ENCODE measurements around the gene NKX1-1.

NKX1-1 gene

DNA sequence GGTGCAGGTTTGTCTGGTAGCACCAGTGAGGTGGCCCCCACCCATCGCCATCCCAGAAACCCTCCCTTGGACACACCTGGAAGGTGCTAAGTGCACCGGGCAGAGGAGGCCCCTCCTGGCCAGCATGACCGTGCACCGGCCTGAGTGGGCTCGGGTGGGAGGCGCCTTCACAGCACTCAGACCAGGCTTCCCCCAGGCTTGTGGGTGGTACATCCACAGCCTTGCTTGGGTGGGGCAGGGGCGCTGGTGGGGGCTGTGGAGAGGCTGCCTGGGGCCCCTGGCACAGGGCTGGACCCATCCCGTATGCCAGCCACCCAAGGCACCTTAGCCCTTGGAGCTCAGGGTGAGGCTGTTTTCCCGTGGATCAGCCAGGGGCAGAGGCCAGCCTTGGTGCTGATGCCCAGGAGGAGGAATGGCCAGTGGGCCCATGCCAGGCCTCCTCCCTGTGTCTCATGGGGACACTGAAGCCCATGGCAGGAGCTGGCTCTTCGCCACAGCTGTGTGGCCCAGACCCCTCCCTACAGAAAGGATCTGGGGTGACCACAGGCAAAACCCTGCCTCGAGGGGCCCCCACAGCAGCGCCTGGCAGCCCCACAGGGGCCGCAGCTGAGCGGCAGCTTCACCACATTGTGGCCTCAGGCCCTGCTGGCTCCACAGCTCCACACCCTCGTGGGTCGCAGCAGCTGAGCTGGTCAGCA, 21.4 kb downstream of the NKX1-1 start:
- H3K79me2 ChIP-seq (ENCODE audit: control insufficient read depth, low read length), result no peaks in the 10 kb centered on the region
- peaks cover 3% of the 10 kb centered on the region; the same call in 1 of the 2 replicates for H3K36me3 ChIP-seq (ENCODE audit: control insufficient read depth, low read length)
- H3K27ac ChIP-seq (ENCODE audit: low read depth, low read length), result no peak overlapping the region
- no peaks in the 10 kb centered on the region for H3K27me3 ChIP-seq (ENCODE audit: control insufficient read depth, low read length)
- H3K4me1 ChIP-seq (ENCODE audit: control insufficient read depth, low read length), result no peaks in the 10 kb centered on the region
- no peak for TF ChIP-seq EZH2phosphoT487 (IDR thresholded peaks at IDR 0.05; ENCODE audit: borderline replicate concordance, low read length)
- TF ChIP-seq, protein P1, sequence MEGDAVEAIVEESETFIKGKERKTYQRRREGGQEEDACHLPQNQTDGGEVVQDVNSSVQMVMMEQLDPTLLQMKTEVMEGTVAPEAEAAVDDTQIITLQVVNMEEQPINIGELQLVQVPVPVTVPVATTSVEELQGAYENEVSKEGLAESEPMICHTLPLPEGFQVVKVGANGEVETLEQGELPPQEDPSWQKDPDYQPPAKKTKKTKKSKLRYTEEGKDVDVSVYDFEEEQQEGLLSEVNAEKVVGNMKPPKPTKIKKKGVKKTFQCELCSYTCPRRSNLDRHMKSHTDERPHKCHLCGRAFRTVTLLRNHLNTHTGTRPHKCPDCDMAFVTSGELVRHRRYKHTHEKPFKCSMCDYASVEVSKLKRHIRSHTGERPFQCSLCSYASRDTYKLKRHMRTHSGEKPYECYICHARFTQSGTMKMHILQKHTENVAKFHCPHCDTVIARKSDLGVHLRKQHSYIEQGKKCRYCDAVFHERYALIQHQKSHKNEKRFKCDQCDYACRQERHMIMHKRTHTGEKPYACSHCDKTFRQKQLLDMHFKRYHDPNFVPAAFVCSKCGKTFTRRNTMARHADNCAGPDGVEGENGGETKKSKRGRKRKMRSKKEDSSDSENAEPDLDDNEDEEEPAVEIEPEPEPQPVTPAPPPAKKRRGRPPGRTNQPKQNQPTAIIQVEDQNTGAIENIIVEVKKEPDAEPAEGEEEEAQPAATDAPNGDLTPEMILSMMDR (IDR thresholded peaks at IDR 0.05; ENCODE audit: low read depth, low read length, poor library complexity, severe bottlenecking), result no peak
- no peaks in the 10 kb centered on the region for H4K20me1 ChIP-seq (ENCODE audit: control insufficient read depth, insufficient read depth, low read depth, low read length)
- no peaks in the 10 kb centered on the region for H3F3A ChIP-seq (ENCODE audit: control insufficient read depth, insufficient read depth)
- H3K9me3 ChIP-seq (ENCODE audit: control insufficient read depth, insufficient read depth, low read length), result peaks cover 7% of the 10 kb centered on the region; the same call in 1 of the 2 replicates
- H3K4me2 ChIP-seq (ENCODE audit: low read length), result no peak overlapping the region
- H3K9me2 ChIP-seq (replicated peaks; ENCODE audit: control insufficient read depth, low read length), result no peaks in the 10 kb centered on the region
- no peak overlapping the region for H3K4me3 ChIP-seq (ENCODE audit: low read length)

DNA sequence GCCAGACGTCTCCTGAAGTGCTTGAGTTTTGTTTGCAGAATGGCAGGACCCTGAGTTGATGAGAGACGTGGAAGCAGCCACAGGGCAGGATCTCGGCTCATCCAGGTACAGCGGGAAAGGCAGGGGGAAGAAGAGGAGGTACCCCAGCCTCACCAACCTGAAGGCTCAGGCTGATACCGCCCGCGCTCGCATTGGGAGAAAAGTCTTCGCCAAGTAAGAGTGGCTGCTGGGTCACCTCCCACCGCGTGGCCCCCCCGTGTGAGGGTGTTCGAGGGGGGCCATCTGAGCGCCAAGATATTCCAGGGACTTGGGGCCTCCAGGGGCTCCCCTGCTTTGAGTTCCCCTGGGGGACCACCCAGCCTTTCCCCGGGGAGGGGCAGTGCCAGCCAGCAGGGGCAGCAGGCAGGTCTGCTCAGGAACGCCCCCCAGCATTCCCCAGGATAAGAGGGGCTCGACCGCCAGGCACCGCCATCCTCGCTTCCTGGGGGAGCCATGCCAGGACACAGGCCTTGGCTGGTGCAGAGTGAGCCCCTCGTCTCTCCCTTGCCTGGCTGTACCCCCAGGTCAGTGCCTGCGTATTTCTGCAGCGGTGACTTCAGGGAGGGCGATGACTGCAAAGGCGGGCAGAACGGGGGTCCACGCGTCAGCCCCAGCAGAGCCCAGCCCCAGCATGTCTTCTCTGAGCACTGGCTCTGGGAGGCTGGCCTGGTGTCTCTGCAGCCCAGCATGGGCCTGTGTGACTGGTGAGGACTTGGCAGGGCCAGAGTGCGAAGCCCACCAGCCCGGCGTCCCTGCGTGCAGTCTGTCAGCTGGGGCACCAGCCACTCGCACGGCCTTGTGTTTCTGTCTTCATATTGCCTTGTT, 22.3 kb downstream of the NKX1-1 start:
- Histone ChIP-seq H3K4me2 (ENCODE audit: low read length) (no peak overlapping the region), H3K36me3 (ENCODE audit: control insufficient read depth, low read length) (peaks cover 3% of the 10 kb centered on the region; the same call in 1 of the 2 replicates), H3K79me2 (ENCODE audit: control insufficient read depth, low read length) (no peaks in the 10 kb centered on the region), H3K27ac (ENCODE audit: low read depth, low read length) (no peak overlapping the region), H3K27me3 (ENCODE audit: control insufficient read depth, low read length) (no peaks in the 10 kb centered on the region), H3K9me2 (replicated peaks; ENCODE audit: control insufficient read depth, low read length) (no peaks in the 10 kb centered on the region), H3K4me3 (ENCODE audit: low read length) (no peak overlapping the region), H3K4me1 (ENCODE audit: control insufficient read depth, low read length) (no peaks in the 10 kb centered on the region), H4K20me1 (ENCODE audit: control insufficient read depth, insufficient read depth, low read depth, low read length) (no peaks in the 10 kb centered on the region), H3F3A (ENCODE audit: control insufficient read depth, insufficient read depth) (no peaks in the 10 kb centered on the region), H3K9me3 (ENCODE audit: control insufficient read depth, insufficient read depth, low read length) (peaks cover 7% of the 10 kb centered on the region; the same call in 1 of the 2 replicates)
- TF ChIP-seq EZH2phosphoT487 (IDR thresholded peaks at IDR 0.05; ENCODE audit: borderline replicate concordance, low read length), result no peak
- TF ChIP-seq, protein P1 (IDR thresholded peaks at IDR 0.05; ENCODE audit: low read depth, low read length, poor library complexity, severe bottlenecking), result no peak

DNA sequence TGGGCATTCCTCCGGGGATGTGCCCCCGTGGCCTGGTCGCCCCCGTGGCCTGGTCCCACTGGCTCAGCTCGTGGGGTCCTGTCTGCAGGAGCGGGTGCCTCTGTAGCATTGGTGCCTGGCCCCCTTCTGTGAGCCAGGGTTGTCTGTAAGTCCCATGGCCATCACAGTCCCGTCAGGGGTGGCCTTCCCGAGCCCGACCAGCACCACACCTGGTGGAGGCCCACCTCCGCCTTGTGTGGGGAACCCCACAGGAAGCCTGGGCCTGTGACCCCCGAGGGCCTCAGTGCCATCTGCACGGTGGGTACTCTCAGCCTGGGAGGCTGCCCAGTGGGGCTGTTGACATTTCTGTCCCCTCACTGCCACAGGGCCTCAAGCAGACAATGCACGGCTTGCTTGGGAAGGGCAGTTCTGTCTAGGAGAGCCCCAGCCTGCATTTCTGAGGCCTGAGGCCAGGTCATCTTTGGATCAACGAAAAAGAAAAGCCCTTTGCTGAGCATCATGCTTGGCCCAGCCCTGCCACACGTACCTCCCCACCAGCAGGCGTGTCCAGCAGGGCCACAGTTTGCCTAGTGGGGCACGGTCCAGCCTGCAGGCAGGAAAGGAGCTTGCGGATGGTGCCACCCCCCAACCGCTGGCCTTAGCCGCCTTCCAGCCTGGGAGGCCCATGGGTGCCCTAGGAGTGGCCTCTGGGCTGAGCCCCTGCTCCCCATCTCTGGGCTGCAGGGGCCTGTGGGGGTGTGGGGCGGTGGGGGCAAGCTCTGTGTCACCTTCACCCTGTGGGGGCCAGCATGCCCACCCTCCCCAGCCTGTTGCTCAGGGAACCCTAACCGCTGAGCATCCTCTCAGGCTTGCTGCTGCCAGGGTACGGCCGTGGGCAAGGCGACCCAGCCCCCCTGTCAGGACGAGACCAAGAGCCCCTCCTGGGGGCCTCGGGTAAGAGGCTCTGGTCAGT, 23.2 kb downstream of the NKX1-1 start:
- H3K4me2 ChIP-seq (ENCODE audit: low read length), result no peak overlapping the region
- no peak overlapping the region for H3K4me3 ChIP-seq (ENCODE audit: low read length)
- H3K27ac ChIP-seq (ENCODE audit: low read depth, low read length), result no peak overlapping the region
- no peak for TF ChIP-seq EZH2phosphoT487 (IDR thresholded peaks at IDR 0.05; ENCODE audit: borderline replicate concordance, low read length)
- TF ChIP-seq, protein P1 (IDR thresholded peaks at IDR 0.05; ENCODE audit: low read depth, low read length, poor library complexity, severe bottlenecking), result no peak
- H3K9me3 ChIP-seq (ENCODE audit: control insufficient read depth, insufficient read depth, low read length), result no peaks in the 10 kb centered on the region
- H4K20me1 ChIP-seq (ENCODE audit: control insufficient read depth, insufficient read depth, low read depth, low read length), result no peaks in the 10 kb centered on the region
- H3F3A ChIP-seq (ENCODE audit: control insufficient read depth, insufficient read depth), result no peaks in the 10 kb centered on the region
- H3K79me2 ChIP-seq (ENCODE audit: control insufficient read depth, low read length), result no peaks in the 10 kb centered on the region
- no peaks in the 10 kb centered on the region for H3K4me1 ChIP-seq (ENCODE audit: control insufficient read depth, low read length)
- H3K36me3 ChIP-seq (ENCODE audit: control insufficient read depth, low read length), result no peaks in the 10 kb centered on the region
- H3K27me3 ChIP-seq (ENCODE audit: control insufficient read depth, low read length), result no peaks in the 10 kb centered on the region
- no peaks in the 10 kb centered on the region for H3K9me2 ChIP-seq (replicated peaks; ENCODE audit: control insufficient read depth, low read length)
